HUES6 (cell line): Measurements from ENCODE around the gene NPB.

Experiments used
- H3K27ac ChIP-seq: 2 replicates; pipeline ENCODE4 v1.7.0; 2013; ENCODE audit warnings: low read depth, mild to moderate bottlenecking, low read length, inconsistent platforms
- H3K27me3 ChIP-seq: 2 replicates; pipeline ENCODE4 v1.6.1; 2013; ENCODE audit warnings: low read length; ENCODE audit not compliant: control insufficient read depth, insufficient read depth
- H3K36me3 ChIP-seq: 2 replicates; pipeline ENCODE4 v1.6.1; 2013; ENCODE audit warnings: low read length; ENCODE audit not compliant: control insufficient read depth, insufficient read depth
- H3K4me1 ChIP-seq: 2 replicates; pipeline ENCODE4 v1.6.1; 2013; ENCODE audit warnings: low read length; ENCODE audit not compliant: control insufficient read depth, insufficient read depth
- H3K4me3 ChIP-seq: 2 replicates; pipeline ENCODE4 v1.5.1; 2013; ENCODE audit warnings: low read depth, low read length
- H3K9ac ChIP-seq: one replicate; pipeline ENCODE4 v1.6.1; 2013; ENCODE audit warnings: mild to moderate bottlenecking, low read length
- H3K9me3 ChIP-seq: 2 replicates; pipeline ENCODE4 v1.6.1; 2013; ENCODE audit warnings: low read depth, low read length; ENCODE audit not compliant: control insufficient read depth, insufficient read depth

Gene NPB

GRCh38 chr17:81909231-81909630 is 7.2 kb downstream of the NPB start:
- Histone ChIP-seq H3K27ac (no peak overlapping the region), H3K27me3 (no peaks in the 10 kb centered on the region), H3K9me3 (no peaks in the 10 kb centered on the region), H3K36me3 (peaks cover 69% of the 10 kb centered on the region), H3K4me1 (peaks cover 8% of the 10 kb centered on the region), H3K9ac (no peak overlapping the region), H3K4me3 (no peak overlapping the region)

GRCh38 chr17:81909966-81910839 is 8.2 kb downstream of the NPB start:
- peaks cover 70% of the 10 kb centered on the region for H3K36me3 ChIP-seq

GRCh38 chr17:81910840-81911276 is 8.8 kb downstream of the NPB start:
- Histone ChIP-seq H3K27ac (no peak overlapping the region; the same call in 1 of the 2 replicates), H3K4me1 (peaks cover 8% of the 10 kb centered on the region), H3K9me3 (no peaks in the 10 kb centered on the region), H3K9ac (peak overlapping the region; percentile 79), H3K36me3 (peaks cover 70% of the 10 kb centered on the region), H3K27me3 (no peaks in the 10 kb centered on the region), H3K4me3 (peak overlapping the region; percentile 92)

More at GRCh38 chr17:81909966-81910839, 8.2 kb downstream of the NPB start:
- Histone ChIP-seq H3K9me3 (no peaks in the 10 kb centered on the region), H3K27me3 (no peaks in the 10 kb centered on the region), H3K4me1 (peaks cover 8% of the 10 kb centered on the region), H3K9ac (peak overlapping the region; percentile 79), H3K4me3 (peak overlapping the region; percentile 92), H3K27ac (no peak overlapping the region; the same call in 1 of the 2 replicates)

- H3K4me1 ChIP-seq = peaks cover 8% of the 10 kb centered on the region
- no peaks in the 10 kb centered on the region for H3K27me3 ChIP-seq
- H3K27ac ChIP-seq = no peak within 1 kb of the TSS; the same call in 1 of the 2 replicates
- H3K36me3 ChIP-seq = peaks cover 66% of the 10 kb centered on the region
- H3K4me3 ChIP-seq = peak within 1 kb of the TSS; percentile 92
- peak within 1 kb of the TSS; percentile 79 for H3K9ac ChIP-seq
- no peaks in the 10 kb centered on the region for H3K9me3 ChIP-seq
These were observed 9.4 kb downstream of the NPB start, which contains the start of gene PCYT2 for GRCh38 chr17:81911277-81911961. TSS of gene PCYT2 (minus strand) at chr17:81911399. CDS start at chr17:81911355, 44 bp downstream.

GRCh38 chr17:81911969-81912368 is 9.9 kb downstream of the NPB start:
- H3K27me3 ChIP-seq = no peaks in the 10 kb centered on the region
- no peak overlapping the region for H3K27ac ChIP-seq
- H3K9me3 ChIP-seq = no peaks in the 10 kb centered on the region
- H3K4me1 ChIP-seq = peaks cover 11% of the 10 kb centered on the region
- H3K9ac ChIP-seq = no peak overlapping the region
- peak overlapping the region; percentile 55 for H3K4me3 ChIP-seq
- H3K36me3 ChIP-seq = peaks cover 60% of the 10 kb centered on the region

GRCh38 chr17:81912441-81913309 is 10.6 kb downstream of the NPB start:
- H3K4me1 ChIP-seq = peaks cover 14% of the 10 kb centered on the region
- peaks cover 53% of the 10 kb centered on the region for H3K36me3 ChIP-seq
- no peak overlapping the region for H3K4me3 ChIP-seq
- no peaks in the 10 kb centered on the region for H3K9me3 ChIP-seq
- no peak overlapping the region for H3K27ac ChIP-seq
- H3K27me3 ChIP-seq = no peaks in the 10 kb centered on the region
- no peak overlapping the region for H3K9ac ChIP-seq

GRCh38 chr17:81913394-81914102 is 11.5 kb downstream of the NPB start:
- no peaks in the 10 kb centered on the region for H3K27me3 ChIP-seq
- H3K36me3 ChIP-seq = peaks cover 44% of the 10 kb centered on the region
- H3K9ac ChIP-seq = no peak overlapping the region
- no peak overlapping the region for H3K27ac ChIP-seq
- H3K4me1 ChIP-seq = peaks cover 14% of the 10 kb centered on the region
- H3K4me3 ChIP-seq = no peak overlapping the region
- H3K9me3 ChIP-seq = no peaks in the 10 kb centered on the region

DNA sequence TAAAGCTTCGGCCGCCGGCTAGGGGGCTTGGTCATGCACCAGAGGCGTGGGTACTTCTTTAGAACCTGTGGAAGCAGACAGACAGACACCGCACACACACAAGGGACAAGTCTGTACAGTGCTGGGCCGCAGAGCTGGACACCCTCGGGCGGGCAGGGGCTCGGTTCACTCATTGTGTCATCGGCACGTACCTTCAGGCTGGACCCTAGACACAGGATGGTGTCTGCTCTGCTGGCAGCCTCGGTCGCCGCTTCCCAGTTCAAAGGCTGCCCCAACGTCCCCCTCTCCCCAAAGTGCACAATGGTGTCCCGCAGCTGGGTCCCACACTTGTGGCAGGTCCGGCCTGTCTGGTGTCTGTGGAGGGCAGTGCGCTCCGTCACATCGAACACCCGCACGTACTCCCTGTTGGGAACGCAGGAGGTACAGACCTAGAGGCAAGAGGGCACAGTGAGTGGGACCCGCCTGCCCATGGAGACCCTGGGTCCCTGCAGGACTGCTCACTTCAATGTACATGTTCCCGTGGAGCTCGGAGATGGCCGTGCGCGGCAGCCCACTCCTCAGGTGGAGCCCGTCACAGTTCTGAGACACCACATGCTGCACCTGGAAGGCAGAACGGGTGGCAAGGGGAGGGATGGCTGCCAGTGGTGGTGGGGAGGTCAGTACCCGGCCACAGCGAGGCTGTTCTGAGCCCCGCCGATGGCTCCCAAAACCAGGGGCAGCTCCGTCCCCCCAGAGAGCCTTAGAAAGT is 12.2 kb downstream of the NPB start:
- Histone ChIP-seq H3K27me3 (no peaks in the 10 kb centered on the region), H3K9me3 (no peaks in the 10 kb centered on the region), H3K4me1 (peaks cover 14% of the 10 kb centered on the region), H3K27ac (no peak overlapping the region), H3K36me3 (peaks cover 39% of the 10 kb centered on the region), H3K9ac (no peak overlapping the region), H3K4me3 (no peak overlapping the region)

- Histone ChIP-seq H3K9ac (no peak overlapping the region), H3K4me1 (peaks cover 8% of the 10 kb centered on the region), H3K4me3 (no peak overlapping the region), H3K27ac (no peak overlapping the region), H3K27me3 (no peaks in the 10 kb centered on the region), H3K36me3 (peaks cover 48% of the 10 kb centered on the region), H3K9me3 (no peaks in the 10 kb centered on the region)
These were observed 13.3 kb downstream of the NPB start for GRCh38 chr17:81915331-81915730.
